ENCODE data around the gene CCDC110.

GRCh38 chr4:185473247-185473646, 1.7 kb upstream of the CCDC110 start:
- TF ChIP-seq ZNF274 (IDR thresholded peaks at IDR 0.05; ENCODE audit: low read depth, low read length), result no peak
- TF ChIP-seq SUZ12 (IDR thresholded peaks at IDR 0.05; ENCODE audit: extremely low read depth, insufficient read depth, insufficient read length), result no peak
- no peak for TF ChIP-seq YY1 (IDR thresholded peaks at IDR 0.05; ENCODE audit: insufficient read depth, insufficient read length)

All from NT2/D1 (cell line).